Measurements from ENCODE around the gene ELOVL5. TPM values are rescaled to one million over a fixed set of nuclear protein-coding genes. Genes with fewer than 3 reads are reported as not detected.
A peak's percentile ranks its signal among the peaks of the same experiment; 100 is the strongest.
"Not testable (repeated sequence)": the region's sequence is repeated elsewhere in the genome, so short reads cannot be mapped to it uniquely, and the experiment has no call there.

Gene ELOVL5
- polyA plus RNA-seq, 3 donors, result 44.7 to 97.1 (median 69.5) TPM

- Histone ChIP-seq H3K4me1 (ENCODE audit: control insufficient read depth in 1 of 2, insufficient read depth in 2 of 2, low read length in 2 of 2) (peaks cover 9 to 16% of the 10 kb centered on the region in 2 donors), H3K4me3 (replicated peaks in 1 of 3; ENCODE audit: low read depth in 2 of 3, low read length in 3 of 3) (no peak overlapping the region), H4K20me1 (ENCODE audit: insufficient read depth, low read length) (peaks cover 90% of the 10 kb centered on the region), H3K27me3 (ENCODE audit: control insufficient read depth in 2 of 2, insufficient read depth in 2 of 2, low read length in 2 of 2) (no peaks in the 10 kb centered on the region), H3K4me2 (replicated peaks; ENCODE audit: extremely low read depth, low read length, poor library complexity, severe bottlenecking) (no peak overlapping the region), H3K27ac (ENCODE audit: low read depth in 1 of 2, low read length in 2 of 2) (no peak overlapping the region), H3K9ac (ENCODE audit: insufficient read depth, low read length, poor library complexity, severe bottlenecking) (no peak overlapping the region), H3K9me3 (replicated peaks in 1 of 2; ENCODE audit: control insufficient read depth in 1 of 2, insufficient read depth in 1 of 2, low read length in 2 of 2) (no peaks in the 10 kb centered on the region), H3K79me2 (ENCODE audit: insufficient read depth, low read length) (peaks cover 99% of the 10 kb centered on the region), H3K36me3 (replicated peaks in 1 of 2; ENCODE audit: control insufficient read depth in 1 of 2, insufficient read depth in 2 of 2, low read length in 2 of 2) (no peaks in the 10 kb centered on the region), H2AFZ (ENCODE audit: insufficient read depth, low read depth, low read length, poor library complexity, severe bottlenecking) (no peak overlapping the region)
- no peak for TF ChIP-seq CTCF (IDR thresholded peaks at IDR 0.05)
- Mint-ChIP-seq H3K4me1 (peaks cover 39% of the 10 kb centered on the region), H3K36me3 (peaks cover 2 to 3% of the 10 kb centered on the region in 2 donors), H3K27ac (no peak overlapping the region), H3K27me3 (ENCODE audit: low read depth in 3 of 3) (no peaks in the 10 kb centered on the region), H3K9me3 (peaks cover 0 to 4% (median 0%) of the 10 kb centered on the region in 7 donors), H3K4me3 (no peak overlapping the region)
- WGBS (ENCODE audit: insufficient coverage), result no CpG with 5 or more reads among the region's 5 CpGs
- DNase-seq, result no peak
- intact Hi-C loops (cut with micrococcal nuclease), result no loop called here
Measured at GRCh38 chr6:53318429-53318828, 30.3 kb downstream of the ELOVL5 start.

- Mint-ChIP-seq H3K4me1 (peaks cover 38% of the 10 kb centered on the region), H3K4me3 (no peak overlapping the region)
Measured at GRCh38 chr6:53317861-53318260, 30.9 kb downstream of the ELOVL5 start.

DNA sequence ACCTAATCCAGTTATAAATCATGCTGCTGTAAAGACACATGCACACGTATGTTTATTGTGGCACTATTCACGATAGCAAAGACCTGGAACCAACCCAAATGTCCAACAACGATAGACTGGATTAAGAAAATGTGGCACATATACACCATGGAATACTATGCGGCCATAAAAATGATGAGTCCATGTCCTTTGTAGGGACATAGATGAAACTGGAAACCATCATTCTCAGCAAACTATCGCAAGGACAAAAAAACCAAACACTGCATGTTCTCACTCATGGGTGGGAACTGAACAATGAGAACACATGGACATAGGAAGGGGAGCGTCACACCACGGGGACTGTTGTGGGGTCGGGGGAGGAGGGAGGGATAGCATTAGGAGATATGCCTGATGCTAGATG, 31.5 kb downstream of the ELOVL5 start:
- not testable (repeated sequence) for H3K4me3 Mint-ChIP-seq

More at GRCh38 chr6:53317861-53318260, 30.9 kb downstream of the ELOVL5 start:
- H3K4me2 ChIP-seq (replicated peaks; ENCODE audit: extremely low read depth, low read length, poor library complexity, severe bottlenecking), result no peak overlapping the region
- peaks cover 99% of the 10 kb centered on the region for H3K79me2 ChIP-seq (ENCODE audit: insufficient read depth, low read length)
- H3K27ac Mint-ChIP-seq, result peak overlapping the region in 1 of 7 donors; percentile 79
- no peak for DNase-seq
- no peak overlapping the region for H3K9ac ChIP-seq (ENCODE audit: insufficient read depth, low read length, poor library complexity, severe bottlenecking)
- peaks cover 2 to 3% of the 10 kb centered on the region in 2 donors for H3K36me3 Mint-ChIP-seq
- H4K20me1 ChIP-seq (ENCODE audit: insufficient read depth, low read length), result peaks cover 91% of the 10 kb centered on the region
- H3K27me3 ChIP-seq (ENCODE audit: control insufficient read depth in 2 of 2, insufficient read depth in 2 of 2, low read length in 2 of 2), result no peaks in the 10 kb centered on the region
- no peaks in the 10 kb centered on the region for H3K27me3 Mint-ChIP-seq (ENCODE audit: low read depth in 3 of 3)
- H3K36me3 ChIP-seq (replicated peaks in 1 of 2; ENCODE audit: control insufficient read depth in 1 of 2, insufficient read depth in 2 of 2, low read length in 2 of 2), result no peaks in the 10 kb centered on the region
- intact Hi-C loops (cut with micrococcal nuclease), result no loop called here
- H3K9me3 ChIP-seq (replicated peaks in 1 of 2; ENCODE audit: control insufficient read depth in 1 of 2, insufficient read depth in 1 of 2, low read length in 2 of 2), result no peaks in the 10 kb centered on the region
- peaks cover 0 to 4% (median 0%) of the 10 kb centered on the region in 7 donors for H3K9me3 Mint-ChIP-seq
- no peak overlapping the region for H3K27ac ChIP-seq (ENCODE audit: low read depth in 1 of 2, low read length in 2 of 2)
- peaks cover 5 to 11% of the 10 kb centered on the region in 2 donors for H3K4me1 ChIP-seq (ENCODE audit: control insufficient read depth in 1 of 2, insufficient read depth in 2 of 2, low read length in 2 of 2)
- whole genome bisulfite sequencing (ENCODE audit: insufficient coverage), result no CpG with 5 or more reads among the region's 2 CpGs
- no peak for TF ChIP-seq CTCF (IDR thresholded peaks at IDR 0.05)
- H3K4me3 ChIP-seq (replicated peaks in 1 of 3; ENCODE audit: low read depth in 2 of 3, low read length in 3 of 3), result no peak overlapping the region
- H2AFZ ChIP-seq (ENCODE audit: insufficient read depth, low read depth, low read length, poor library complexity, severe bottlenecking), result no peak overlapping the region

More for the DNA sequence above, 31.5 kb downstream of the ELOVL5 start:
- H2AFZ ChIP-seq (ENCODE audit: insufficient read depth, low read depth, low read length, poor library complexity, severe bottlenecking); H3K27ac ChIP-seq (ENCODE audit: low read depth in 1 of 2, low read length in 2 of 2); H3K4me3 ChIP-seq (replicated peaks in 1 of 3; ENCODE audit: low read depth in 2 of 3, low read length in 3 of 3); H3K9me3 ChIP-seq (replicated peaks in 1 of 2; ENCODE audit: control insufficient read depth in 1 of 2, insufficient read depth in 1 of 2, low read length in 2 of 2); H3K4me2 ChIP-seq (replicated peaks; ENCODE audit: extremely low read depth, low read length, poor library complexity, severe bottlenecking); H3K36me3 ChIP-seq (replicated peaks in 1 of 2; ENCODE audit: control insufficient read depth in 1 of 2, insufficient read depth in 2 of 2, low read length in 2 of 2); intact Hi-C loops (cut with micrococcal nuclease); DNase-seq; H3K36me3 Mint-ChIP-seq; H3K27me3 ChIP-seq (ENCODE audit: control insufficient read depth in 2 of 2, insufficient read depth in 2 of 2, low read length in 2 of 2); H3K9me3 Mint-ChIP-seq; H3K27me3 Mint-ChIP-seq (ENCODE audit: low read depth in 3 of 3); H3K4me1 ChIP-seq (ENCODE audit: control insufficient read depth in 1 of 2, insufficient read depth in 2 of 2, low read length in 2 of 2); H3K27ac Mint-ChIP-seq; H3K9ac ChIP-seq (ENCODE audit: insufficient read depth, low read length, poor library complexity, severe bottlenecking): not testable (repeated sequence)
- no CpG with 5 or more reads among the region's 8 CpGs for WGBS (ENCODE audit: insufficient coverage)
- Histone ChIP-seq H3K79me2 (ENCODE audit: insufficient read depth, low read length) (peaks cover 99% of the 10 kb centered on the region), H4K20me1 (ENCODE audit: insufficient read depth, low read length) (peaks cover 91% of the 10 kb centered on the region)
- peaks cover 38% of the 10 kb centered on the region for H3K4me1 Mint-ChIP-seq

All from CD14-positive monocyte (primary cell).